Measurements from ENCODE around the gene NMNAT2.

The NMNAT2 gene

DNA sequence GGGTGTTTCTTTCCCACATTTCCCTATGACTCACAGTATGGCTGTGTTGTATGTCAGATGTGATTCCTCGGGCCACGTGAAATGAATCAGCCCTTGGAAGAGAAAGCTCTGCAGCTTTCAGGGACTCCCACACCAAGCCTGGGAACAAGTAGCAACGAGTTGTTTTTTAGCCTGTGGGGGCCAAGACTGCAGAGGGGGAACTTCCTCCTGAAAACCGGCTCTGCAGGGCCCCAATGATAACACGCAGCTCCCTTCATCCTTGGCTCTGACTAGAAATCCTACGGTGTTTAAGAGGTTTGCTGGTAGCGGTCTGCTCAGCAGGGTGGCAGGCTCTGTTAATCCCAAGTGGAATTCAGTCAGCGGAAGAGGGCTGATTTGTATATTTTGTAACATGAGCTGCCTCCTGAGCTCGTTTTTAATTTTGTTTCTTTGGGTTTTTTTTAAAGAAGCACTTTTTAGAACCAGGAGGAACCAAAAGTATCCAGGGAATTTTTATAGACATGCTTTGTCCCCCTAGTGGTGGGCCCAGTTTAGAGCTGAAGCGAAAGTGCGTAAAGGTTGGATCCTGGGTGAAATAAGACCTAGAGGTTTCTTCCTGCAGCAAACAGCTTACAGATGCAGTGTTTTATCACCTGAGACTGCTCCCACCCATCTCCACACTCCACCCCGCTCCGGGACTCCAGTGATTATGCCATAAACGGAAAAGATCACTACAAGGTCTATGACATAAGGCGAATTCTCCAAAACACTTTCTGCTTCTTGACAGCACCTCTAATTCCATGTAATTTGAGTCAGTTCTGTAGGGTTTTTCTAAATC lies 183.3 kb downstream of the NMNAT2 start:
- peak; percentile 81 for DNase-seq

- DNase-seq, result no peak
These were observed 185.1 kb downstream of the NMNAT2 start for GRCh38 chr1:183233113-183233512.

- DNase-seq, result no peak
These were observed 186.6 kb downstream of the NMNAT2 start for GRCh38 chr1:183231545-183231944.

DNA sequence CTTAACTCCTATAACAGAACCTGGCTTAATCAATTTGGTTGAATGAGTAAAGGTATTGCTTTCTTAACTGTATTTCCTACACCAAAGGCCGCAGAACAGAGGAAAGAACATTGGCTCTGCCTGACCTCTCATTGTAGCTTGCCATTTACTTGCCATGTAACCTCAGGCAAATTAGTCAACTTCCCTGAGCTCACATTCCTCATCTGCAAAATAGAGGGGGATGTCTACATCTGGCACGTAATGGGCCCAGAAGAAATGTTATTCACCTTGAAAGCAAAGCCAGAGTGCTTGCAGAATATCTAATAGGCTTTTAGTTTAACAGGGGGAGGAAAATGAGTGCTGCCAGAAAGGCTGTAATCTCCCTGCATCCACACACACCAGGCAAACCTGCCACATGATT lies 187.8 kb downstream of the NMNAT2 start:
- DNase-seq, result no peak

- DNase-seq, result no peak
These were observed 189.6 kb downstream of the NMNAT2 start for GRCh38 chr1:183228347-183229220.

GRCh38 chr1:183227422-183228346 lies 190.5 kb downstream of the NMNAT2 start:
- peak; percentile 49 for DNase-seq

DNA sequence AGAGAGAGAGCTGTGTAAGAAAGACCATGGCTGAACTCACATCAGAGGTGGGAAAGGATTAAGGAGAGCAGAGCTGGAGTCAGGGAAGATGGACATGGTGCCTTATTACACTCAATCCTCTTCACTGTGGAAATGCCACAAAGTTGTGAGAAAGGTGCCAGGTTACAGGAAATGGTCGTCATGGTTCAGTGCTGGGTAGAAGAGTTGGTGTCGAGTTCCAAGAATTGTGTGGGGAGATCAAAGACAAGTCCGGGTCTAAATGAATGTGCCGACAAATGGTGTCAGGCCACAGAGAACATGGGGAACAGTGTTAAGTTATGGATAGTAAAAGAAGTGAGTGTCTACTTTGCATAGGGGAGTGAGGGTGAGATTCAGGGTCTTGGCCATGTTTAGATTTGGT lies 191.2 kb downstream of the NMNAT2 start:
- no peak for DNase-seq

DNA sequence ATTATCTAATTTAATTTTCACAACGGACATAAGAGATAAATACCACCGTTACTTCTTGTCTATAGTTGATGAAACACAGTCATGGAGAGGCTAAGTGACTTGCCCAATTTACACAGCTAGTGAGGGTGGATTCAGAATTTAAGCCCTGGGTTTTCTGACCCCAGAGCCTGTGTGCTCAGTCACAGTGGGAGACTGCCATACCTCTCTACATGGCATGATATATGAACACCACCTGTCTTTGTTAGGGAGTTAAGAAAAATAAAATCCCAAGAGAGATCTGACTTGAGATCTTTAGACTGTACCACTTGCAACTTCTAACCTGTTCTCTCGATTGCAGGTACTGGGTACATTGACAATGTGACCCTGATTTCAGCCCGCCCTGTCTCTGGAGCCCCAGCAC lies 191.8 kb downstream of the NMNAT2 start:
- DNase-seq, result no peak

GRCh38 chr1:183223467-183223866 lies 194.7 kb downstream of the NMNAT2 start:
- DNase-seq, result no peak

GRCh38 chr1:183222909-183223308 lies 195.3 kb downstream of the NMNAT2 start:
- DNase-seq, result no peak

DNA sequence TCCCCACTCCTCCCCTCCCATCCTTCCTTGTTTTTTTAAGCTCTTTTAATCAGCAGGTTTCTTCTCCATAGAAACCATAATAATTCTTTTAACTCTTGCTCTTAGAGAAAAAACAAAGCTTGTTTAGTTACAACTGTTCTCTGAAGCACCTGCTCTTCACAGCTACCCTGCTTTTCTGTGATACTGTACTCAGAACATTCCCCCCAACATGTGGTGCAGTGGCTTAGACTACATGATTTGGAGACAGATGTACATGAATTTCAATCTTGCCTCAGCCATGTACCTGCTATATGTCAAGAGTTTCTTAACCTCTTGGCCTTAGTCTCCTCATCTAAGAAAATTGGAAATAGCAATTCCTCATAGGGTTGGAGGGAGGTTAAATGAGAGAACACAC lies 198.6 kb downstream of the NMNAT2 start:
- DNase-seq, result no peak

GRCh38 chr1:183218971-183219615 lies 199.1 kb downstream of the NMNAT2 start:
- DNase-seq, result no peak

DNA sequence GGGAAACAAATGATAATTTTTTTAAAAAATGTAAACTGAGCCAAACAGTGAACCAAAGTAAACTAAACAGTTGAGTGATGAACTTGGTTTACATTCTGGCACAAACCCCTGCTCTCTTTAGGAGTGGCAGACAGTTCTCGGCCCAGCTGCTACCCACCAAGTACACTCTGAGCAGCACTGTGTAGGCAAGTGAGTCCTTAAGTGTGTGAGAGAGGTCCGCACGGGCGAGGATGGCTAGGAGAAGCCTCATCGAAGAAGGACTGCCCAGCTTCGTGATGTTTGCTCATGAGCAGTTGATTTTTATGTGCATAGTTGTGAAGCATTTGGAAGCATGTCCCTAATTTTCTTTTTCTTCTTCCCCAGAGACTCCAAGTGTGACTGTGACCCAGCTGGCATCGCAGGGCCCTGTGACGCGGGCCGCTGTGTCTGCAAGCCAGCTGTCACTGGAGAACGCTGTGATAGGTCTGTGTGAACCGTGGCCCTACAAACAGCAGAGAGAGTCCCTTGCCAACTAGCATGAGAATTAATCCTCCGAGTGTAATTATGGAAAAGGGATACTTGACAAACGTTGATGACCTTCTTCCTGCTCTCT lies 200.1 kb downstream of the NMNAT2 start:
- no peak for DNase-seq

GRCh38 chr1:183215936-183216335 lies 202.2 kb downstream of the NMNAT2 start:
- no peak for DNase-seq

DNA sequence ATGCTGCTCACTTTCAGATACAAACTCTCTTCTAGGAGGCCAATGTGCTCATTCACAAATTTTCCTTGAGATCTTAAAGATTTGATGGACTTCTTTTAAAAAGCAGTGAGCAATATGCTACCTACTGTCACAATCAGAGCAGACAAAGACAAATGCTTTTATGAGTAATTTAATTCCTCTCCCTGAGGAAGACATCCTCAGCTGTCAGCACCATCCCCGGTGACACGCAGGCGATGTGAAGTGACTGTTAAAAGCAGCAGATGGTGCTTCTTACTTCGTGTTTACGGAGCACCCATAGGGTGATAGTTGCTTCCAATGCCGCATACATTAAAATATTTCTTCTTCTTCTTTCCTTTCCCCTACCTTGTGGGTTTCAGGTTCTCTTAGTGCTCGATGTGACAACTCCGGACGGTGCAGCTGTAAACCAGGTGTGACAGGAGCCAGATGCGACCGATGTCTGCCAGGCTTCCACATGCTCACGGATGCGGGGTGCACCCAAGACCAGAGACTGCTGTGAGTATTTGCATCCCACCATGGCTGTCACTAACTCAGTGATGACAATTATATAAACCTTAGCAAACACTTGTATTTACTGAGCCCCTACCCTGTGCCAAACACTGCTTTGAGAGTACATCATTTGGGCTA lies 203.0 kb downstream of the NMNAT2 start:
- no peak for DNase-seq

- no peak for DNase-seq
These were observed 203.9 kb downstream of the NMNAT2 start for GRCh38 chr1:183214021-183214970.

DNA sequence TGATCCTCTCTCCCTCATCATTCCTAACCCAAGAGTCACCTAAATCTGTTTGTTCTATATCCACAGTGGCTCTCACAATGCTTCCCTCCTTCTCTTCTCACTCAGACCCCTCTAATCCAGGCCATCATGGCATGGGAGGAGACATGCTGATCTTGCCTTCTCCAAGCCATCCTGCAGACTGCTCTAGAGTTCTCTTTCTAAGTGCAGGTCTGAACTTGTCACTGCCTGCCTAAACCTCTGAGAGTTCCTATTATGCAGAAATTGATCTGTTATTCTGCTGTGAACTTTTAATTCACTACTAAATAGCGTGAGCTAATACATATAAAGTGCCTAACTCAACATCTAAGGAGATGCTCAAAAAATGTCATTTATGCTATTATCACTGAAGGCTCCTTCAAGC lies 205.3 kb downstream of the NMNAT2 start:
- no peak for DNase-seq

DNA sequence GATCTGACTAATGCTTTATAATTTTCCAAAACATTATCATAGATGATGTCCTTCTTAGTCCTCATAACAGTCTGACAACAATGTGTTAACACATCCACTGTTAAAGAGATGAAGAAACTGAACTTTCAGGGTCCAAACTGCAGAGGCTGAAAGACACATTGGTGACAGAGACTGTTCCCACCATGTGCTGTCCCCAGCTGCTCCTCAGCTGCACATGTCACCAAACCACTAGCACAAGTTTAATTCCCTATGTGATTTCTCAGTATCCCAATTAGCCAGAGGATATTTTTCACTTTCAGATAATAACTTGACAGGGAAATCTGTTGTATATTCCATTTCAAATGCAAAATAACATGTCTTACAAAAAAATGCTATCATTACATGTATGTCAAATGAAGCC lies 207.5 kb downstream of the NMNAT2 start:
- DNase-seq, result no peak

- DNase-seq, result peak; percentile 67
These were observed 208.5 kb downstream of the NMNAT2 start for GRCh38 chr1:183209533-183210158.

Data from T1000 (cell line).